GOT3 (cell line): Measurements from ENCODE around the gene ACCS.
A peak's percentile ranks its signal among the peaks of the same experiment; 100 is the strongest.

ENCODE experiments used
- DNase-seq: peaks from one replicate; lab custom pipeline; 2025; ENCODE audit warnings: mixed read lengths; lab: John Stamatoyannopoulos, UW

The ACCS gene

GRCh38 chr11:44065841-44066731 lies at the start of gene ACCS:
TSS of gene ACCS (plus strand) at chr11:44066270. CDS start at chr11:44067628, 1,358 bp downstream.
- DNase-seq = peak; percentile 87

- no peak for DNase-seq
These were observed 49.3 kb upstream of the ACCS start for GRCh38 chr11:44016546-44017442.

GRCh38 chr11:44017443-44018126 lies 48.5 kb upstream of the ACCS start:
- no peak for DNase-seq

GRCh38 chr11:44018127-44018521 lies 47.9 kb upstream of the ACCS start:
- no peak for DNase-seq

GRCh38 chr11:44018829-44019228 lies 47.2 kb upstream of the ACCS start:
- DNase-seq = no peak

GRCh38 chr11:44024977-44025376 lies 41.1 kb upstream of the ACCS start:
- no peak for DNase-seq

- no peak for DNase-seq
These were observed 40.3 kb upstream of the ACCS start for GRCh38 chr11:44025727-44026126.

- no peak for DNase-seq
These were observed 37.7 kb upstream of the ACCS start for GRCh38 chr11:44028401-44028800.

GRCh38 chr11:44028816-44029506 lies 37.1 kb upstream of the ACCS start:
- DNase-seq = no peak

GRCh38 chr11:44029507-44029845 lies 36.6 kb upstream of the ACCS start:
- no peak for DNase-seq

GRCh38 chr11:44029977-44030911 lies 35.8 kb upstream of the ACCS start:
- peak; percentile 45 for DNase-seq

- no peak for DNase-seq
These were observed 35.1 kb upstream of the ACCS start for GRCh38 chr11:44030996-44031395.

- no peak for DNase-seq
These were observed 34.5 kb upstream of the ACCS start for GRCh38 chr11:44031549-44031948.

- no peak for DNase-seq
These were observed 33.6 kb upstream of the ACCS start for GRCh38 chr11:44032299-44033085.

GRCh38 chr11:44033411-44033850 lies 32.6 kb upstream of the ACCS start:
- DNase-seq = no peak

- DNase-seq = no peak
These were observed 32.2 kb upstream of the ACCS start for GRCh38 chr11:44033856-44034255.

- no peak for DNase-seq
These were observed 31.4 kb upstream of the ACCS start for GRCh38 chr11:44034639-44035038.

GRCh38 chr11:44036811-44037657 lies 29.0 kb upstream of the ACCS start:
- DNase-seq = peak; percentile 39

- DNase-seq = no peak
These were observed 28.4 kb upstream of the ACCS start for GRCh38 chr11:44037658-44037998.
